ENCODE data around the gene MRLN. TPM values are rescaled to one million over a fixed set of nuclear protein-coding genes. Genes with fewer than 3 reads are reported as not detected.
"Not testable (repeated sequence)": the region's sequence is repeated elsewhere in the genome, so short reads cannot be mapped to it uniquely, and the experiment has no call there.

The MRLN gene
- total and polyA plus RNA-seq, 2 of the 4 experiments (the other 2 are of a cell fraction): not detected

- H3K79me1 ChIP-seq (ENCODE audit: low read depth in 1 of 2, low read length in 2 of 2); H3K9me1 ChIP-seq (ENCODE audit: insufficient read depth, low read length); H4K8ac ChIP-seq (ENCODE audit: low read depth in 2 of 2, low read length in 2 of 2); H3K27me3 ChIP-seq (ENCODE audit: control insufficient read depth, insufficient read depth, low read length); H3K4ac ChIP-seq (ENCODE audit: low read depth, low read length); CTCF ChIA-PET; H3K23ac ChIP-seq (ENCODE audit: low read depth, low read length); H3K4me2 ChIP-seq (ENCODE audit: low read depth, low read length); H4K5ac ChIP-seq (ENCODE audit: low read depth, low read length); intact Hi-C loops (cut with micrococcal nuclease); BruUV-seq (replicated peaks); H3K36me3 ChIP-seq (ENCODE audit: control insufficient read depth, insufficient read depth, low read length); ATAC-seq (ENCODE audit: low read depth); H3K4me1 ChIP-seq (ENCODE audit: control insufficient read depth, insufficient read depth, low read length); H3K4me3 ChIP-seq (ENCODE audit: insufficient read depth, low read depth, low read length); dilution Hi-C loops (cut with HindIII; ENCODE audit: low sequenced_read_pairs, unreplicated experiment); H2BK15ac ChIP-seq (ENCODE audit: low read depth, low read length); POLR2A ChIA-PET (ENCODE audit: unreplicated experiment); H2AK9ac ChIP-seq (replicated peaks; ENCODE audit: low read depth, low read length, poor library complexity); H3K9ac ChIP-seq (ENCODE audit: low read depth, low read length); in situ Hi-C loops (cut with MboI; ENCODE audit: low sequenced_read_pairs); H2AK5ac ChIP-seq (ENCODE audit: low read depth, low read length); H3K18ac ChIP-seq (ENCODE audit: low read depth, low read length); H2BK20ac ChIP-seq (ENCODE audit: low read depth, low read length); H3K14ac ChIP-seq (replicated peaks; ENCODE audit: low read depth, low read length); H4K20me1 ChIP-seq (ENCODE audit: insufficient read depth, low read length); H2AFZ ChIP-seq (replicated peaks; ENCODE audit: low read length, poor library complexity); H3K9me3 ChIP-seq (ENCODE audit: control insufficient read depth, insufficient read depth, low read length); H3K27ac ChIP-seq (ENCODE audit: insufficient read depth, low read length); H4K91ac ChIP-seq (ENCODE audit: insufficient read depth, low read depth, low read length); H2BK120ac ChIP-seq (ENCODE audit: low read depth, low read length); H2BK5ac ChIP-seq (ENCODE audit: low read depth, low read length, poor library complexity, severe bottlenecking); DNase-seq; H3K56ac ChIP-seq (ENCODE audit: extremely low read depth, insufficient read depth, low read length): not testable (repeated sequence)
- WGBS, 2 experiments (ENCODE audit: extremely low coverage in 2 of 2, insufficient read length in 1 of 2): no CpG with 5 or more reads among the region's 4 CpGs
Measured at GRCh38 chr10:59729167-59729566, 24.1 kb downstream of the MRLN start.
